ENCODE data around the gene ZP4. TPM values are rescaled to one million over a fixed set of nuclear protein-coding genes. Genes with fewer than 3 reads are reported as not detected.

Gene ZP4
- total RNA-seq, 1 donor from 2014 or later = not detected

DNA sequence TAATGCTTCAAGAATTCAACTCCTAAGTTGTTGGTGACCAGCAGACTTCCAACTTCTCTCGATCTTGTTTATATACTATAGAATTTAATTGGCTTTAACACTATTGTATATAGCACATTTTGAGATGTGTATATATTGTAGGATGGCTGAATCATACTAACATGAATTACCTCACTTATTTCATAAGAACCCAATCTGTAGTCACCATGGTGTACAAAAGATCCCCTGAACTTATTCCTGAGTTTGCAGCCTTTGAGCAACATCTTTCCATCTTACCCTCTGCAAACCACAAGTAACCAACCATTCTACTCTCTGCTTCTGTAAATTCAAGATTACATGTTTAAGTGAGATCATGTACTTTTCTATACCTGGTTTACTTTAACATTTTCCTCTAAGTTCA, 12.3 kb downstream of the ZP4 start:
- no peaks in the 10 kb centered on the region for H3K36me3 ChIP-seq (ENCODE audit: control insufficient read depth, insufficient read depth, low read length)
- DNase-seq (ENCODE audit: low read depth) = no peak
- H3K4me3 ChIP-seq (ENCODE audit: low read depth, low read length) = no peak overlapping the region
- H3K27me3 ChIP-seq (ENCODE audit: control insufficient read depth, insufficient read depth, low read length) = no peaks in the 10 kb centered on the region
- TF ChIP-seq, protein P1, sequence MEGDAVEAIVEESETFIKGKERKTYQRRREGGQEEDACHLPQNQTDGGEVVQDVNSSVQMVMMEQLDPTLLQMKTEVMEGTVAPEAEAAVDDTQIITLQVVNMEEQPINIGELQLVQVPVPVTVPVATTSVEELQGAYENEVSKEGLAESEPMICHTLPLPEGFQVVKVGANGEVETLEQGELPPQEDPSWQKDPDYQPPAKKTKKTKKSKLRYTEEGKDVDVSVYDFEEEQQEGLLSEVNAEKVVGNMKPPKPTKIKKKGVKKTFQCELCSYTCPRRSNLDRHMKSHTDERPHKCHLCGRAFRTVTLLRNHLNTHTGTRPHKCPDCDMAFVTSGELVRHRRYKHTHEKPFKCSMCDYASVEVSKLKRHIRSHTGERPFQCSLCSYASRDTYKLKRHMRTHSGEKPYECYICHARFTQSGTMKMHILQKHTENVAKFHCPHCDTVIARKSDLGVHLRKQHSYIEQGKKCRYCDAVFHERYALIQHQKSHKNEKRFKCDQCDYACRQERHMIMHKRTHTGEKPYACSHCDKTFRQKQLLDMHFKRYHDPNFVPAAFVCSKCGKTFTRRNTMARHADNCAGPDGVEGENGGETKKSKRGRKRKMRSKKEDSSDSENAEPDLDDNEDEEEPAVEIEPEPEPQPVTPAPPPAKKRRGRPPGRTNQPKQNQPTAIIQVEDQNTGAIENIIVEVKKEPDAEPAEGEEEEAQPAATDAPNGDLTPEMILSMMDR (IDR thresholded peaks at IDR 0.05; ENCODE audit: insufficient read depth, low read length, poor library complexity, severe bottlenecking) = no peak

DNA sequence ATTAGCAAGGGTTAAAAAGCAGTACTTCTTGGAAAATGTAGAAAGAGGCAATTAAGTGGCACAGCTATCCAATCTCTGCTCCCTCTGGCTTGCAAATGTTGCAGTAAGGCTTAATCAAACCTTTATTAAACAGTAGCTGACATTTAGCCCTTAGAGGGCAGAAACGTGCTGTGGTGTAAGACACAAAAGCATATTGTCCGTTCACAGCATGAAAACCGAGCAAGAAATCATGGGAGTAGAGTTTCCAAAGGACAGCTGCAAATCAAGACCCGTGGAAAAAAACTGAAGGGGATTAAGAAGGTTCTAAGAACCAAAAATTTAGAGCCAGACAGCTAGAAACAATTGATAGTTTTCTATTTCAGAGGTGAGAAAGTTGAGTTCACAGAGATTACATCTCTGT, 13.1 kb downstream of the ZP4 start:
- H3K4me3 ChIP-seq (ENCODE audit: low read depth, low read length) = no peak overlapping the region
- H3K27me3 ChIP-seq (ENCODE audit: control insufficient read depth, insufficient read depth, low read length) = no peaks in the 10 kb centered on the region
- H3K36me3 ChIP-seq (ENCODE audit: control insufficient read depth, insufficient read depth, low read length) = no peaks in the 10 kb centered on the region
- TF ChIP-seq, protein P1 (IDR thresholded peaks at IDR 0.05; ENCODE audit: insufficient read depth, low read length, poor library complexity, severe bottlenecking) = no peak
- DNase-seq (ENCODE audit: low read depth) = no peak

DNA sequence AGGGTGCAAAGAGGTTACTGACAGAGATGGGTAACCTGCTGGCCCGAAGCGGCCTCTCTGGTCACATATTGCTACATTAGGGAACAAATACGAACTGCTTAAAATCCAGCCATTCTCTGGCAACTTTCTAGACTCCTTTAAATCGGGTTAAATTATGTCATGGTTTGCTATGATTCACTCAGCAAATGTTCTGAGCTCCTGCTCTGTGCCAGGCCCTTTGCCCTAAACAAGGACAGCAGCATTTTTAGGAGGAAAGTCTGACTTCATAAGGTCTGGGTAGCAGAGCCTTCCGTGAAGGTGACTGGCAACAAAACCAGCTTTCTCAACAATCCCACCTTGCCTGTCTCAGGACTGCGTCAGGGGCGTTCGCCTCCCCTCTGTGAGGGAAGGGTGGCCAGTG, 15.4 kb downstream of the ZP4 start:
- Histone ChIP-seq H3K4me3 (ENCODE audit: low read depth, low read length) (no peak overlapping the region), H3K36me3 (ENCODE audit: control insufficient read depth, insufficient read depth, low read length) (no peaks in the 10 kb centered on the region), H3K27me3 (ENCODE audit: control insufficient read depth, insufficient read depth, low read length) (no peaks in the 10 kb centered on the region)
- no peak for DNase-seq (ENCODE audit: low read depth)
- TF ChIP-seq, protein P1 (IDR thresholded peaks at IDR 0.05; ENCODE audit: insufficient read depth, low read length, poor library complexity, severe bottlenecking) = no peak

DNA sequence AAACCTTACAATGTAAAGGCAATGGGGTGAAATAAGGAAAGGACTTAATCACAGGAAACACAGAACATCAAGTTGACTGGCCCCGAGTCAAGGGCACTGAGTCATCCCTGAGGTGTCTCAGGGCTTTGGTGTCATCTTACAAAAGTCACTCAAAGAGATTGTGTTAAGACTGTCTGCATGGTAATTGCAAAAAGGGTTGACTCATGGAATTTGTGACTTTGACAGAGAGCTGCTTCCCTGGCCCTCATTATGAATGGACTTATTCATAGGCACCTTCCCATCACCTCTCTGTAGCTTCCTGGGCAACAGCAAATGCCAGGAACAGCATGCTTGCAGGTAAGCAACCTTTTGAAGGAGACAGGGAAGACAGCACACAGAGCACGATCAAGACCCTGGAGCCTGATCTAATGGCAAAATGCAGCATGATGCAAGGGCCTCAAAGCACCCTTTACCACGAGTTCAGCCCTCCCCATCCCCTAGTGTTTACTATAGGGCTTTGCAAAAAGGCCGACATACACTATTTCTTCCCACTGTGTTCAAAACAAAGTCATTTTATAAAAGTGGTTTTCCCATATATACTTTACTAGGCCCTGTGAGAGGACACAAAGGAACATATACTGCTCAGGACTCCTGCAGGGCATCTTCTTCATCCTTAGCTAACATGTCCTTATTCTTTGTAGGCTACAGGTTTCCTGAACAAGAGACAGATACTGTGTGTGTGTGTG, 17.1 kb downstream of the ZP4 start:
- no peak overlapping the region for H3K4me3 ChIP-seq (ENCODE audit: low read depth, low read length)
- H3K27me3 ChIP-seq (ENCODE audit: control insufficient read depth, insufficient read depth, low read length) = no peaks in the 10 kb centered on the region
- peak; percentile 96 for DNase-seq (ENCODE audit: low read depth)
- TF ChIP-seq, protein P1 (IDR thresholded peaks at IDR 0.05; ENCODE audit: insufficient read depth, low read length, poor library complexity, severe bottlenecking) = no peak
- H3K36me3 ChIP-seq (ENCODE audit: control insufficient read depth, insufficient read depth, low read length) = no peaks in the 10 kb centered on the region

DNA sequence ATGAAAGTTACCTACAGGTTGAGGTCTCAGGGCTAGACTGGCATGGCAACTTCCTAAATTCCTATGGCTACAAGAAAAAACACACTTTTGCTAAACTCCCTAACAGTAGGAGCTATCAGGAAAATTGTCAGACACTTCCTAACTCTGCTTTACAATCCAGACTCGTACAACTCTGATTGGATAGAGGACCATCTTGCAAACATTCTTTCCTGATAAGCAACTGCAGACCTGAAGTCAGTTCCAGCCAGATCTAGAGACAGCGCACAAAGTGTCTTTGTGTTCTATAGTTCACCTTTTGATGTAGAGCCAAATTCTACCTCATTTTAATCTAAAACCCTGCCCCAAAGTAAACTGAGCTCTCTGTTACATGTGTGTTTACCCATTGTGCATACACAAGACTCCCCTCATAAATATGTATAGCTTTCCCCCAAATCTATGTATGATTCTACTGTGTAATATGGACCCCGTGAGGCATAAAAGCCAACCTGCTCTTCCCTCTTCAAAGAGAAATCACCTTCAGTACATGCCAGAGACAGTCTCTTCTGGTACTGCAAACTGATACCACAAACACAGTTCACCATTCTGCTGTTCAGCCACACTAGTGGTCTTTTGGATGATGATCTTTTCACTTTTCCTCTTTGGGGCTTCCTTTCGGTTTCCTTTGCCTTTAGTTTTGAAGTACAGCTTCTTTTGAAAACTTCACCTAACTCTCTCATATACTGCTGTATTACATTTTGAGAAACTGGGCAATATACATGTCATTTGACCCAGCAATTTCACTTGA, 21.7 kb downstream of the ZP4 start:
- DNase-seq (ENCODE audit: low read depth) = no peak
- Histone ChIP-seq H3K36me3 (ENCODE audit: control insufficient read depth, insufficient read depth, low read length) (no peaks in the 10 kb centered on the region), H3K27me3 (ENCODE audit: control insufficient read depth, insufficient read depth, low read length) (no peaks in the 10 kb centered on the region), H3K4me3 (ENCODE audit: low read depth, low read length) (no peak overlapping the region)
- TF ChIP-seq, protein P1 (IDR thresholded peaks at IDR 0.05; ENCODE audit: insufficient read depth, low read length, poor library complexity, severe bottlenecking) = no peak

All from kidney epithelial cell (primary cell).